CMK (cell line): Measurements from ENCODE around the gene PHF2.

Source experiments
- DNase-seq: peaks from one replicate; pipeline ENCODE4 v3.0.0-alpha.2; 2010; ENCODE audit warnings: low read depth

Gene PHF2

GRCh38 chr9:93630806-93631411 is 54.5 kb downstream of the PHF2 start:
- no peak for DNase-seq

- DNase-seq: no peak
Measured at GRCh38 chr9:93633492-93634221, 57.3 kb downstream of the PHF2 start.

- DNase-seq: no peak
Measured at GRCh38 chr9:93634311-93635185, 58.2 kb downstream of the PHF2 start.

GRCh38 chr9:93635186-93636107 is 59.1 kb downstream of the PHF2 start:
- DNase-seq: no peak

- DNase-seq: no peak
Measured at GRCh38 chr9:93636172-93636661, 59.8 kb downstream of the PHF2 start.

- no peak for DNase-seq
Measured at GRCh38 chr9:93636667-93637066, 60.3 kb downstream of the PHF2 start.

GRCh38 chr9:93637886-93638285 is 61.5 kb downstream of the PHF2 start:
- DNase-seq: no peak

GRCh38 chr9:93640027-93640426 is 63.6 kb downstream of the PHF2 start:
- no peak for DNase-seq

GRCh38 chr9:93642961-93643360 is 66.6 kb downstream of the PHF2 start:
- no peak for DNase-seq

- DNase-seq: no peak
Measured at GRCh38 chr9:93644397-93645088, 68.2 kb downstream of the PHF2 start.

GRCh38 chr9:93645149-93645889 is 68.9 kb downstream of the PHF2 start:
- DNase-seq: no peak

- DNase-seq: no peak
Measured at GRCh38 chr9:93645921-93646639, 69.7 kb downstream of the PHF2 start.

GRCh38 chr9:93646640-93647178 is 70.3 kb downstream of the PHF2 start:
- DNase-seq: no peak

GRCh38 chr9:93648181-93648580 is 71.8 kb downstream of the PHF2 start:
- DNase-seq: no peak

GRCh38 chr9:93648836-93649235 is 72.5 kb downstream of the PHF2 start:
- DNase-seq: no peak

GRCh38 chr9:93649610-93650261 is 73.4 kb downstream of the PHF2 start:
- no peak for DNase-seq

- DNase-seq: no peak
Measured at GRCh38 chr9:93650448-93650847, 74.1 kb downstream of the PHF2 start.

GRCh38 chr9:93651521-93651950 is 75.2 kb downstream of the PHF2 start:
- DNase-seq: no peak
